Measurements from ENCODE around the gene BHLHE40. TPM values are rescaled to one million over a fixed set of nuclear protein-coding genes. Genes with fewer than 3 reads are reported as not detected.

The BHLHE40 gene
- total and polyA plus RNA-seq, 10 of the 15 experiments (the other 5 are each of a cell fraction or from before 2014, with no cell fraction given): 25.2 to 106 (median 51.4) TPM

GRCh38 chr3:4935347-4935746 lies 43.9 kb upstream of the BHLHE40 start:
- 70% methylated on average over 1 of the region's 1 CpG for WGBS (ENCODE audit: insufficient coverage, insufficient replicate concordance, low lambda C conversion rate, missing lambda C conversion rate)
- ChIA-PET SMC1A (ENCODE audit: uncharacterized antibody, unreplicated experiment) (interaction anchor here (0.5 to 1.6 kb wide), 9 partner anchors 28 to 512 kb away, joined by 3 to 9 read pairs (median 3); no protein-coding TSS in a partner anchor), POLR2A (interaction anchor here (0.6 to 0.7 kb wide), 3 partner anchors 77 to 630 kb away, joined by 3 to 6 read pairs (median 4); no protein-coding TSS in a partner anchor), RAD21 (ENCODE audit: unreplicated experiment) (interaction anchor here (0.8 kb wide), 1 partner anchor 224 kb away, joined by 3 read pairs; no protein-coding TSS in a partner anchor), CTCF (interaction anchor here (0.7 kb wide), 1 partner anchor 12 kb away, joined by 3 read pairs; no protein-coding TSS in a partner anchor)
- Histone ChIP-seq H3K4me2 (ENCODE audit: control insufficient read depth, insufficient read depth) (no peak overlapping the region), H3K9ac (ENCODE audit: control insufficient read depth, insufficient read depth, low read length) (no peak overlapping the region), H2AFZ (ENCODE audit: control insufficient read depth, low read depth, low read length) (no peak overlapping the region), H3K4me3 (no peak overlapping the region), H3K4me1 (ENCODE audit: control insufficient read depth, insufficient read depth, low read length) (peaks cover 14% of the 10 kb centered on the region; the same call in 1 of the 2 replicates), H3K36me3 (ENCODE audit: control insufficient read depth in 2 of 2, insufficient read depth in 2 of 2, low read length in 1 of 2) (no peaks in the 10 kb centered on the region), H3K9me3 (replicated peaks; ENCODE audit: control insufficient read depth, insufficient read depth, low read length) (no peaks in the 10 kb centered on the region; the same call in 2 of the 3 replicates), H3K27ac (ENCODE audit: control insufficient read depth, insufficient read depth) (no peak overlapping the region), H3K79me2 (ENCODE audit: control insufficient read depth, insufficient read depth, low read length) (no peaks in the 10 kb centered on the region), H3K27me3 (replicated peaks in 1 of 2; ENCODE audit: control insufficient read depth in 2 of 2, insufficient read depth in 2 of 2, low read length in 1 of 2) (no peaks in the 10 kb centered on the region), H4K20me1 (ENCODE audit: control insufficient read depth, insufficient read depth) (no peaks in the 10 kb centered on the region)
- in situ Hi-C loops (cut with MboI): no loop called here
- peak; percentile 83 for FAIRE-seq
- BruUV-seq (replicated peaks): no TSS peak
- DNase-seq (ENCODE audit: low read depth, low spot score): no peak
- intact Hi-C loops (cut with micrococcal nuclease; ENCODE audit: unreplicated experiment): loop anchor here (2.0 kb wide), 1 partner anchor 85 kb away; no protein-coding TSS in a partner anchor
- peak; percentile 80 for ATAC-seq
- no peak for TF ChIP-seq TBL1XR1 (IDR thresholded peaks at IDR 0.05; ENCODE audit: low read depth, low read length)
- TF ChIP-seq NKRF (conservative IDR thresholded peaks at IDR 0.05): no peak
- peak in 1 of 2 experiments; percentile 70; a peak in 2 of 4 replicates for TF ChIP-seq ETV6 (conservative IDR thresholded peaks at IDR 0.05 in 1 of 2, IDR thresholded peaks at IDR 0.05 in 1 of 2; ENCODE audit: borderline replicate concordance in 1 of 2, low read depth in 1 of 2)
- TF ChIP-seq TCF7 (IDR thresholded peaks at IDR 0.05; ENCODE audit: borderline replicate concordance): peak; percentile 79
- TF ChIP-seq BCLAF1 (IDR thresholded peaks at IDR 0.05): no peak
- TF ChIP-seq SIX5 (IDR thresholded peaks at IDR 0.05; ENCODE audit: low read depth, low read length, severe bottlenecking): no peak
- TF ChIP-seq NR2F1 (conservative IDR thresholded peaks at IDR 0.05): peak; percentile 74
- TF ChIP-seq ZBTB33 (IDR thresholded peaks at IDR 0.05): no peak
- no peak for TF ChIP-seq POLR2AphosphoS2 (IDR thresholded peaks at IDR 0.05; ENCODE audit: low read depth, low read length)
- 0 out of 2 replicates have a peak, but pooled peaks have one; percentile 26 for TF ChIP-seq TARDBP (IDR thresholded peaks at IDR 0.05; ENCODE audit: borderline replicate concordance)
- peak; percentile 49 for TF ChIP-seq CREM (IDR thresholded peaks at IDR 0.05; ENCODE audit: low read depth)
- TF ChIP-seq SMAD5 (IDR thresholded peaks at IDR 0.05; ENCODE audit: low read depth): no peak
- TF ChIP-seq MEF2A (IDR thresholded peaks at IDR 0.05; ENCODE audit: insufficient read depth, low read depth, low read length): no peak
- TF ChIP-seq NFIC (IDR thresholded peaks at IDR 0.05; ENCODE audit: low read depth, low read length): peak; percentile 61; the same call in 1 of the 2 replicates
- no peak for TF ChIP-seq EZH2 (IDR thresholded peaks at IDR 0.05; ENCODE audit: borderline replicate concordance, control insufficient read depth, low read depth, low read length)

Data from GM12878 (cell line).